GM12891 (cell line): ENCODE measurements around the gene PRDX3.

Experiments used
- PAX5 ChIP-seq: IDR thresholded peaks from 2 replicates; pipeline ENCODE4 v1.6.1; 2011; ENCODE audit warnings: low read length, moderate library complexity, mild to moderate bottlenecking; ENCODE audit not compliant: insufficient read depth, severe bottlenecking
- POLR2A ChIP-seq: IDR thresholded peaks from 2 replicates; pipeline ENCODE4 v1.6.1; 2011; ENCODE audit warnings: low read depth, low read length, control low read depth
- POLR2AphosphoS5 ChIP-seq: IDR thresholded peaks from 2 replicates; pipeline ENCODE4 v1.6.1; 2011; ENCODE audit warnings: low read depth, low read length, control low read depth
- POU2F2 ChIP-seq: IDR thresholded peaks from 2 replicates; pipeline ENCODE4 v1.6.1; 2011; ENCODE audit warnings: low read depth, mild to moderate bottlenecking, control low read depth, low read length, moderate library complexity
- SPI1 ChIP-seq: IDR thresholded peaks from 2 replicates; pipeline ENCODE4 v1.6.1; 2011; ENCODE audit warnings: low read depth, low read length, control low read depth
- TAF1 ChIP-seq: IDR thresholded peaks from 2 replicates; pipeline ENCODE4 v1.6.1; 2011; ENCODE audit warnings: low read depth, low read length, control low read depth

DNA sequence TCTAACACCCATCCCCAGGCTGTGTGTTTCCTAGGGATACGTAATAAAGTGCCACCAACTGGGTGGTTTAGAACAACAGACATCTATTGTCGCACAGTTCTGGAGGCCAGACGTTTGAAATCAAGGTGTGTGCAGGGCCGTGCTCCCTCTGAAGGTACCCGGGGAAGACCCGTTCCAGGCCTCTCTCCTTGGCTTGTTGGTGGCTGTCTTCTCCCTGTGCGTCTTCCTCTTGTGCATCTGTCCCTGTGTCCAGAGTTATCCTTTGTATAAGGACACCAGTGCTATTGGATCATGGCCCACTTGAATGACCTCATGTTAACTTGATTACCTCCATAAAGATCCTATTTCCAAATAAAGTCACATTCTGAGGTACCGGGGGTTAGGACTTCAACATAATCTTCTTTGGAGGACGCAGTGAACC, 44.4 kb upstream of the PRDX3 start:
- no peak for TF ChIP-seq POLR2A
- no peak for TF ChIP-seq POLR2AphosphoS5
- TF ChIP-seq POU2F2 = no peak
- no peak for TF ChIP-seq TAF1
- TF ChIP-seq PAX5 = no peak
- no peak for TF ChIP-seq SPI1
